Measurements from ENCODE around the gene NOS1. TPM values are rescaled to one million over a fixed set of nuclear protein-coding genes. Genes with fewer than 3 reads are reported as not detected.

Gene NOS1
- total and polyA plus RNA-seq, 2 of the 8 experiments (the other 6 are each of a cell fraction or from before 2014, with no cell fraction given): 1.5 to 2.0 TPM

- no peak for TF ChIP-seq HDAC6 (IDR thresholded peaks at IDR 0.05; ENCODE audit: low read depth, low read length)
- TF ChIP-seq ZNF274 (IDR thresholded peaks at IDR 0.05; ENCODE audit: borderline replicate concordance, extremely low read depth, low read length): no peak
- no peak for TF ChIP-seq TCF12 (IDR thresholded peaks at IDR 0.05; ENCODE audit: low read depth, low read length)
- no peak for TF ChIP-seq KDM1A (IDR thresholded peaks at IDR 0.05; ENCODE audit: borderline replicate concordance, low read length)
Observed at GRCh38 chr12:117158911-117159553, 202.4 kb downstream of the NOS1 start (continued).

Other genes with a start within 250 kb of the NOS1 start
- gene FBXO21, start 171.2 kb downstream of the NOS1 start, total RNA-seq (2021; fragmentation: NEBNext Ultra II Directional; extraction: Animal tissue kit (Norgen Biotek cat#: 25700)): 57.0 TPM in 2 replicates
- 80.6 and 143 TPM in 2 replicates for gene FBXO21, start 171.2 kb downstream of the NOS1 start, polyA plus RNA-seq (2011; rRNA removed)

Data from H1 (cell line).